Measurements from ENCODE around the gene STAC3.

GRCh38 chr12:57268264-57268663 is 17.3 kb upstream of the STAC3 start:
- TF ChIP-seq POLR2AphosphoS5 (IDR thresholded peaks at IDR 0.05; ENCODE audit: low read depth) = no peak
- TF ChIP-seq CTCF (conservative IDR thresholded peaks at IDR 0.05; ENCODE audit: low read depth in 2 of 2) = no peak
- no peak for TF ChIP-seq REST (IDR thresholded peaks at IDR 0.05; ENCODE audit: unreplicated experiment)
- no peak for TF ChIP-seq CREB1 (CRISPR knock-in tag; IDR thresholded peaks at IDR 0.05; ENCODE audit: low read depth)
- no peak for TF ChIP-seq EZH2 (IDR thresholded peaks at IDR 0.05; ENCODE audit: low read depth, unreplicated experiment)
- no peak for TF ChIP-seq ZNF114 (CRISPR knock-in tag; IDR thresholded peaks at IDR 0.05)
- TF ChIP-seq ZNF331 (CRISPR knock-in tag; IDR thresholded peaks at IDR 0.05; ENCODE audit: low read depth) = no peak

All from GM23338 (cell line).